ENCODE data around the gene FN1.

Gene FN1

DNA sequence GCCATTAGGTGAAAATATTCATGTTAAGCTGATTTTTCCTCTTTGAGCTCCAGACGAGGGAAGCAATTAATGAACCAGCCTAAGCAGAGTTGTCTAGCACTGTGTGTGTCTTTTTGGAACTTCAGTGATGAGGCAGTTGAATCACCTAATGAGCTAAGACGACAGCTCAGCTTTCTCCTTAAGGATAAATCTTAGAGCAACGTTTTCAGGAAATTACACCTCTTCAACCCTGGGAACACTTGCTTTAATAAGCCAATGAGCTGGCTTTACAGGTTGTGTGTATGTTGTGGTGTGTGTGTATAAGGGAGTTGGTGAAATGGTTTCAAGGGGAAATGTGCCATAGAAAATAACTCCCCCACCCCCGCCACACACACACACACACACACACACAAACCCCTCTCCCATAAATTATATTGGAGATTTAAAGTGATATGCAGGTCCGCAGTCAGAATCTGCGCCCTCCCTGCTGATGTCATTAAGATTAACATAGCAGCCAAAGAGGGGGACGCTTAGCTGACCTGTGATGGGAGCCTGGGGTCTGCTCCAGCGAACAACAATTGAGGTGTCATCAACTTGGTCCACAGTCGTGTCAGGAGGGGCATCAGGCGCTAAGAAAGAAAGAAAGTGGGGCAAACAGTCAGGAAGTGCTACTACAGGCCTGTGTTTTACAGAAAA lies 28.1 kb downstream of the FN1 start:
- peaks cover 21% of the 10 kb centered on the region for H3K36me3 ChIP-seq (ENCODE audit: control insufficient read depth, insufficient read depth, low read length)
- no peak overlapping the region for H3K4me3 ChIP-seq (ENCODE audit: insufficient read depth, low read depth, low read length)
- H3K27ac ChIP-seq (ENCODE audit: insufficient read depth, low read depth, low read length, poor library complexity, severe bottlenecking) = no peak overlapping the region
- 91 to 93% methylated on average over 9 of the region's 10 CpGs for whole genome bisulfite sequencing, 2 experiments
- H3K27me3 ChIP-seq (ENCODE audit: control insufficient read depth, insufficient read depth, low read length, poor library complexity, severe bottlenecking) = no peaks in the 10 kb centered on the region
- no peaks in the 10 kb centered on the region for H3K4me1 ChIP-seq (ENCODE audit: control insufficient read depth, insufficient read depth, low read length)
- no peaks in the 10 kb centered on the region for H3K9me3 ChIP-seq (ENCODE audit: control insufficient read depth, low read length)

DNA sequence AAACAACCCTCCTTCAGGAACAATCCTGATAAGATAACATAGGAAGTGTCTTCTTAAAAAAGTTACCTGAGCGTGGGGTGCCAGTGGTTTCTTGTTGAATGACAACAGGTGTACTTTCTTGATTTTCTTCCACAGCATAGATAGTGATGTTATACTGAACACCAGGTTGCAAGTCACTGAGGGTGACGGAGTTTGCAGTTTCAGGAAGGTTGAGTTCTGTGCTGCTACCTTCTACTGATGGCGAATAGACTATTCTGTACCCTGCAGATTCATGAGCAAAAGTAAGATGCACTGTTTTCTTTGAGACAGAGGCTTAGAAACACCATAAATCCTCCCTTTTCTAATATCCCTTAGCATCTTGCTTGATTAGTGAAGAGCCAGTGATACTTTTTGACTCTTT lies 28.8 kb downstream of the FN1 start:
- Histone ChIP-seq H3K4me1 (ENCODE audit: control insufficient read depth, insufficient read depth, low read length) (no peaks in the 10 kb centered on the region), H3K36me3 (ENCODE audit: control insufficient read depth, insufficient read depth, low read length) (peaks cover 21% of the 10 kb centered on the region), H3K9me3 (ENCODE audit: control insufficient read depth, low read length) (no peaks in the 10 kb centered on the region), H3K4me3 (ENCODE audit: insufficient read depth, low read depth, low read length) (no peak overlapping the region), H3K27ac (ENCODE audit: insufficient read depth, low read depth, low read length, poor library complexity, severe bottlenecking) (no peak overlapping the region), H3K27me3 (ENCODE audit: control insufficient read depth, insufficient read depth, low read length, poor library complexity, severe bottlenecking) (no peaks in the 10 kb centered on the region)
- 96 to 97% methylated on average over 3 of the region's 3 CpGs for WGBS, 2 experiments

DNA sequence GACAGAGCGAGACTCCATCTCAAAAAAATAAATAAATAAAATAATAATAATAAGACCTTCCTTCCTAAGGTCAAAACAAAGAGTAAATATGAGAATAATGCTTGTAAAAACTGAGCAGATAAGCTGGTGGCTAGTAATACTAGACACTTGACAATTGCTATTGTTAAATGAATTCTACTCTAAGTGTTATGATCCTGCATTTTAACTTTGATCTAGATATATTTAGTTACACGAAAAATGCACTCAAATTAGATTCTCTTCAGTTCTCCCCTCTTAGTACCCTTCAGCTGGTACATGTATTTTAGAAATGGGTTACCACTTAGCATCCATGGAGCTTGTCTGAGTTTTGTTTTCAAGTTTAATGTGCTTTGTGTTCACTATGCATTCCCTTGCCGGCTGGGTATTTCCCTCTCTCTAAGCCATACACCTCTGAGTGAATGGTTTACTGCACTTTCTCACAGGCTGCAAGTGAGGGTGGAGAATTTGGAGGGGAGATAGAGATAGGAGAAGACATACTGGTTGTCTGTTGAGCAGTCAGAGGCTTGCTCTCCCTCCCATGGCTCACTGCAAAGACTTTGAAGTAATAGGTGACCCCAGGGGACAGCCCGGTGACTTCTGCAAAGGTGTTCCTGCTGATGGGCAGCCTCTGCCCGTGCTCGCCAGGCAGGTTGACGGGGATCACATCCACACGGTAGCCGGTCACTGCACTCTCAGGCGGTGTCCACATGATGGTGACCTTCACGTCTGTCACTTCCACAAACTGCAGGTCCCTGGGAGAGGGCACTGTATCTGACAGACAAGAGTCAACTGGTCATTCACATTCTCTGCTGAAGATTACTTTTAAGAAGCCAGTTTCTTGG lies 29.9 kb downstream of the FN1 start:
- Histone ChIP-seq H3K27ac (ENCODE audit: insufficient read depth, low read depth, low read length, poor library complexity, severe bottlenecking) (no peak overlapping the region), H3K36me3 (ENCODE audit: control insufficient read depth, insufficient read depth, low read length) (peaks cover 21% of the 10 kb centered on the region), H3K4me3 (ENCODE audit: insufficient read depth, low read depth, low read length) (no peak overlapping the region), H3K4me1 (ENCODE audit: control insufficient read depth, insufficient read depth, low read length) (no peaks in the 10 kb centered on the region), H3K9me3 (ENCODE audit: control insufficient read depth, low read length) (no peaks in the 10 kb centered on the region), H3K27me3 (ENCODE audit: control insufficient read depth, insufficient read depth, low read length, poor library complexity, severe bottlenecking) (no peaks in the 10 kb centered on the region)
- WGBS, 2 experiments = 95% methylated on average over 9 of the region's 11 CpGs

DNA sequence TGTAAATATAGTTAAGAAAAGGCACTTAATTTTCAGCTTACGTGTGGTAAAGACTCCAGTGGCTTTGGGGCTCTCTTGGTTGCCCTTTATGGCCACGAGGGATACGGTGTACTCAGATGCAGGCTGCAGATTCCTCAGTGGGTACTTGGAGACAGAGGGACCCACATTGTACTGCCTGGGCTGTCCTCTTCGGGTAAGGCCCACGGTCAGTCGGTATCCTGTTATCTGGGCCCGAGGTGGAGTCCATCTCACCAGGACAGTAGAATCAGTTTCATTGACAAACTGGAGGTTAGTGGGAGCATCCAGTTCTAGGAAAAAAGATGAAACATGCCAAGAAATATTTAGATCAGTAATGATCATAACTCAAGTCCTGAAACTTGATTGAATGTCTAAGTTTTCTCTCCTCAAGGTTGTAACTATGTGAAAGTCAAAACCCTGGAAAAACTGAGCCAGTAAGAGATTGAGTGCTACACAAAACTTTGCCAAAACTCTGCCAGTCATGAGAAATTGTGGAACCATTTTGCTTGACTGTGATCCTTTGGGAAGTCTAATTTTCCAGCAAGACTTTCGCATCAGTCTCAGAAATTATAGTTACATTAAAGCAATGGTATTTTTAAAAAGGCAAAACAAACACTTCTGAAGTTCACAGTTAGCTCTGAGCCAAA lies 31.4 kb downstream of the FN1 start:
- Histone ChIP-seq H3K4me1 (ENCODE audit: control insufficient read depth, insufficient read depth, low read length) (no peaks in the 10 kb centered on the region), H3K4me3 (ENCODE audit: insufficient read depth, low read depth, low read length) (no peak overlapping the region), H3K27me3 (ENCODE audit: control insufficient read depth, insufficient read depth, low read length, poor library complexity, severe bottlenecking) (no peaks in the 10 kb centered on the region), H3K36me3 (ENCODE audit: control insufficient read depth, insufficient read depth, low read length) (peaks cover 21% of the 10 kb centered on the region), H3K9me3 (ENCODE audit: control insufficient read depth, low read length) (no peaks in the 10 kb centered on the region), H3K27ac (ENCODE audit: insufficient read depth, low read depth, low read length, poor library complexity, severe bottlenecking) (no peak overlapping the region)
- 93 to 96% methylated on average over 7 of the region's 8 CpGs for WGBS, 2 experiments

DNA sequence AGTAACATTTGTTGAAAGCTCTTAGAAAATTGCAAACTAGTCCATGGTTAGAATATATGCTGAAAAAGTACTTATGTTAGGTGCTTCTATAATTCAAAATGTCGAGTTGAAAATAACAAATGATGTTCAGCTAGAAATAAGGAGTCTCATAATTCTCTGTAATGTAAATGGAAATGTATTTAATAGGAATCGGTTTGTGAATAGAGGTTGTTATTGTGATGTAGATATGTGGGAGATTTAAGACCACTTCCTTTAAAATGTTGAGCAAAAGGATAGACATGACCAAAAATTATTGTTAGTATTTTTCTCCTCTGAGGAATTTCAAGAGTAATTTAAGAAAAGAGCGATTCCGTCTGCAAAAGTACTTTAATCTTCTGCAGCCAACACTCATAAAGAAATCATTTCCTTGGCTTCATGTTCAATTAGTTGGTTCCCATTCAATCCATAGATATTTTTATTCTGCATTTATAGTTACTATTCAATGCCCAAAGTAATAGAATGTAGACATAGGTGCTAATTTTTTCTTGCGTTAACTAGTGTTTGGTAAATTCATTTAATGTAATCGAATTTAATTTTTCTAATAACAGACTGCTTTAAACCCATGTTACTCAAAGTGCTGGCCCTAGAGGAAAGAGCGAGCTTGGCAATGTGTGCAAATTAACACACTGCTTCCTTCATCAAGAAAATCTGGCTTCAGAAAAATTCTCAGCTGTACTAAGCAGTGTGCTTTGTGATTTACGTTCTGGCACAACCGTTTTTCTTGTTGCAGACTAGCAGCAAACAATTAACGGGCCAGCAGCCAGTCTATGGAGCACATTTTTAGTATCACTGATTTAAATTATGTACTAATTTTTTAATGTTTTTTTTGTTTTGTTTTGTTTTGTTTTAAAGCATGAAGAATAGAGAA lies 32.2 kb downstream of the FN1 start:
- Histone ChIP-seq H3K27me3 (ENCODE audit: control insufficient read depth, insufficient read depth, low read length, poor library complexity, severe bottlenecking) (no peaks in the 10 kb centered on the region), H3K36me3 (ENCODE audit: control insufficient read depth, insufficient read depth, low read length) (peaks cover 21% of the 10 kb centered on the region), H3K4me3 (ENCODE audit: insufficient read depth, low read depth, low read length) (no peak overlapping the region), H3K9me3 (ENCODE audit: control insufficient read depth, low read length) (no peaks in the 10 kb centered on the region), H3K27ac (ENCODE audit: insufficient read depth, low read depth, low read length, poor library complexity, severe bottlenecking) (no peak overlapping the region), H3K4me1 (ENCODE audit: control insufficient read depth, insufficient read depth, low read length) (no peaks in the 10 kb centered on the region)
- 80 to 81% methylated on average over 8 to 10 of the region's 10 CpGs for WGBS, 2 experiments

DNA sequence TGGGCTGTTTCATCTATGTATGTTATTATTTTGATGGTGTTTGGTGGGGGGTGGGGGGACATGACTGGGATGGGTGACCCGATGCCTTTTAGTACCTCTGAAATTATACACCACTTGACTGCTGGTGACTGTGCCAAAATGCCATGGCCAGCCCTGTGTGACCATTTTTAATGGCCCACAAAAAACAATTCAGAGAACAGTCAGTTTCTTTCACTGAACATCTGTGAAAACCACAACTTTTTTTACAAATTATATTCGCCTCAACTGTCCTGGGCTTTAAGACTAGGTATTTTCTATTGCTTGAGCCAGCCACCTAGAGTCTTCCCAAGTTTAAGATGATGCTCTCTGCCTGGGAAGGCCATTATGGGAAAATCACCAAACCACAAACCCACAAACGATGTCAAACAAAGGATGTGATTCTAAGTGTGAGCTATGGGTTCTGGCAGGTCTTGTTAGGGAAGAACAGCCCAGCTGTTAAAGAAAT lies 33.9 kb downstream of the FN1 start:
- Histone ChIP-seq H3K27me3 (ENCODE audit: control insufficient read depth, insufficient read depth, low read length, poor library complexity, severe bottlenecking) (no peaks in the 10 kb centered on the region), H3K4me3 (ENCODE audit: insufficient read depth, low read depth, low read length) (no peak overlapping the region), H3K36me3 (ENCODE audit: control insufficient read depth, insufficient read depth, low read length) (peaks cover 9% of the 10 kb centered on the region), H3K9me3 (ENCODE audit: control insufficient read depth, low read length) (no peaks in the 10 kb centered on the region), H3K27ac (ENCODE audit: insufficient read depth, low read depth, low read length, poor library complexity, severe bottlenecking) (no peak overlapping the region), H3K4me1 (ENCODE audit: control insufficient read depth, insufficient read depth, low read length) (no peaks in the 10 kb centered on the region)
- WGBS, 2 experiments = 86 to 94% methylated on average over 2 of the region's 3 CpGs

DNA sequence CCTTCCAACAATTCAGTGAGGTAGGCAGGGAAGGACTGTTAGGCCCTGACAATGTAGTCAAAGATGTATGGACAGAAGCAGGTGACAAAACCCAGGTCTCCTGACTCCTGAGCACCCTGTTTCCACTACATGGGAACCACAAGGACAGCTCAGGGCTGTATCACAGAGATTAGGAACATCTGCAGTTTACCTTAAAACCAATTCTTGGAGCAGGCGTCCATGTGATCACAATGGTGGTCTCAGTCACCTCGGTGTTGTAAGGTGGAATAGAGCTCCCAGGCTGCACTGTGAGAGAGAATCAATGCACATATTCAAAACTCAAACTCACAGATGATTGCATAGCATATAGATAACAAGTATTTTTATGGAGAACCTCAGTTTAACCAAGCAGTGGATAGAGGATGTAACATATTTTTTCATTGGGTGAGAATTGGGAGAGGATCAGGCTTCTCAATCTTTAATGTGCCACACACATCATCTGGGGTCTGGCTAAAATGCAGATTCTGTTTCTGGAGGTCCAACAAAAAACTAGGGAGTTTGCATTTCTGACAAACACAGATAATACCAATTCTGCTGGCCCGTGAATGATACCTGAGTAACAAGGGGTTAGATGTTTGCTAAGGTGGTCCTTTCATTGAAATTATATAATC lies 36.7 kb downstream of the FN1 start:
- H3K36me3 ChIP-seq (ENCODE audit: control insufficient read depth, insufficient read depth, low read length) = peaks cover 3% of the 10 kb centered on the region

DNA sequence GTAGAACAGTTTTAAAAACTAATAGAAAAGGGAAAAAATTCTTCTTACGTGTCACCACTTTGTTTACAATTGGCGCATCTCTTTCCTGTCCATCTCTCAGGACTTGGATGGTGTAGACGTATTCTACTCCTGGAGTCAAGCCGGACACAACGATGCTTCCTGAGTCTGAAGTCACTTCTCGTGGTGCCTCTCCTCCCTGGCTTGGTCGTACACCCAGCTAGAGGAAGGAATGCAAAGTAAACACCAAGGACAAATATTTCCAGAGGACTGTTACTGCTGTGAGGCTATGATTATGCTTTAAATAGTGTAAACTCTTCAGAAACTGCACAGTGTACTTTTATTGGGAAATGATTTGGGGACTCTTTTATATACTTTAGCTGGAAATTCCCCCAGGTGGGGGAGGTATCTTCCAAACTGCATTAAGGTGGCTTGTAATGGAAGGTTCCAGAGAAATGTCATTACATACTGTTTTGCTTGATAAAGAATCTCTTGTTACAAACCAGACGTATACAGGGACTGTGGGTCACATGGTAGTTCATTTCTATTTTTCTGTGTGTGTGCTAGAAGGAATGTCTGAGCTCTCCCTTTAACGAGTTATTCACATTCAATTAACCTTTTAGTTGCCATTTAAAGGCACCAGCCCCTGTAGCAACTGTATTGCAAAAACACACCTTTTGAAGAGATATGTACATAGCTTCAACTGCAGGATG lies 38.1 kb downstream of the FN1 start:
- 88 to 90% methylated on average over 8 to 9 of the region's 9 CpGs for WGBS, 2 experiments
- no peak overlapping the region for H3K4me3 ChIP-seq (ENCODE audit: insufficient read depth, low read depth, low read length)
- peaks cover 10% of the 10 kb centered on the region for H3K36me3 ChIP-seq (ENCODE audit: control insufficient read depth, insufficient read depth, low read length)
- no peaks in the 10 kb centered on the region for H3K9me3 ChIP-seq (ENCODE audit: control insufficient read depth, low read length)
- no peak overlapping the region for H3K27ac ChIP-seq (ENCODE audit: insufficient read depth, low read depth, low read length, poor library complexity, severe bottlenecking)
- H3K27me3 ChIP-seq (ENCODE audit: control insufficient read depth, insufficient read depth, low read length, poor library complexity, severe bottlenecking) = no peaks in the 10 kb centered on the region
- H3K4me1 ChIP-seq (ENCODE audit: control insufficient read depth, insufficient read depth, low read length) = no peaks in the 10 kb centered on the region

More for the DNA sequence above, 36.7 kb downstream of the FN1 start:
- no peak overlapping the region for H3K27ac ChIP-seq (ENCODE audit: insufficient read depth, low read depth, low read length, poor library complexity, severe bottlenecking)
- 89 to 94% methylated on average over 2 of the region's 3 CpGs for WGBS, 2 experiments
- H3K4me3 ChIP-seq (ENCODE audit: insufficient read depth, low read depth, low read length) = no peak overlapping the region
- no peaks in the 10 kb centered on the region for H3K9me3 ChIP-seq (ENCODE audit: control insufficient read depth, low read length)
- no peaks in the 10 kb centered on the region for H3K27me3 ChIP-seq (ENCODE audit: control insufficient read depth, insufficient read depth, low read length, poor library complexity, severe bottlenecking)
- H3K4me1 ChIP-seq (ENCODE audit: control insufficient read depth, insufficient read depth, low read length) = no peaks in the 10 kb centered on the region

Data from ectodermal cell (in vitro differentiated cells).